Measurements from ENCODE around the gene LIAS. TPM values are rescaled to one million over a fixed set of nuclear protein-coding genes. Genes with fewer than 3 reads are reported as not detected.
A peak's percentile ranks its signal among the peaks of the same experiment; 100 is the strongest.
"Not testable (repeated sequence)": the region's sequence is repeated elsewhere in the genome, so short reads cannot be mapped to it uniquely, and the experiment has no call there.

LIAS gene
- total and polyA plus RNA-seq, 2 of the 13 experiments (the other 11 are each of a cell fraction or from before 2014, with no cell fraction given), result 16.0 to 16.6 TPM

DNA sequence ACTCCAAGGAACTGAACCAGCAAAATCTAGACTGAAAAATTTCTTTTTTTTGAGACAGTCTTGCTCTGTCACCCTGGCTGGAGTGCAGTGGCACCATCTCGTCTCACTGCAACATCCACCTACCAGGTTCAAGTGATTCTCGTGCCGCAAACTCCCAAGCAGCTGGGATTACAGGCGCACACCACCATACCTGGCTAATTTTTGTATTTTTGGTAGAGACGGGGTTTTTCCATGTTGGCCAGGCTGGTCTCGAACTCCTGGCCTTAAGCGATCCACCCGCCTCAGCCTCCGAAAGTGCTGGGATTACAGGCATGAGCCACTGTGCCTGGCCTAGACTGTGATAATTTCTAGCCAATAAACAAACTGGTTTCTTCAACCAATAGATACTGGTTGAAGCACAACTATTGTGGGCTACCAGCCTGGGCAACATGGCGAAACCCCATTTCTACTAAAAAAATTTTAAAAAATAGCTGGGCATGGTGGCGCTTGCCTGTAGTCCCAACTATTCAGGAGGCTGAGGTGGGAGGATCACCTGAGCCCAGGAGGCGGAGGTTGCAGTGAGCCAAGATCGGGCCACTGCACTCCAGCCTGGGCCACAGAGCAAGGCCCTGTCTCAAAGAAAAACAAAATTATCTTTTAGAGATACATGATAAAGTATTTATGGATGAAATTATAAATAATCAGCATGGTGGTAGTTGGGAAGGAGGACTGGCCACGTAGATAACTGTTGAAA, 57.0 kb downstream of the LIAS start:
- POLR2A ChIA-PET, result interaction anchor here (0.8 to 3.2 kb wide), 10 partner anchors 9 to 182 kb away, joined by 3 to 75 read pairs (median 5); partner anchors contain the start of genes LIAS, RPL9, UBE2K and UGDH
- H3K27ac ChIP-seq (ENCODE audit: extremely low read length, insufficient read depth, low read length), result peak overlapping the region; percentile 97
- H3K27me3 ChIP-seq (ENCODE audit: control insufficient read depth in 1 of 2, insufficient read depth in 2 of 2, low read length in 2 of 2); in situ Hi-C loops (cut with HindIII; ENCODE audit: extremely low pct_ligation_motif_present, low pct_unique_long_range_greater_than_20kb); H2AFZ ChIP-seq (ENCODE audit: low read length); CTCF ChIA-PET (ENCODE audit: low intra/inter-chr PET ratio, low total read pairs); H4K20me1 ChIP-seq (ENCODE audit: insufficient read depth, low read length); H3K9me3 ChIP-seq (ENCODE audit: low read length); DNase-seq (ENCODE audit: low spot score); H3K4me3 ChIP-seq (replicated peaks in 1 of 3; ENCODE audit: insufficient read depth in 1 of 3, low read depth in 2 of 3, low read length in 3 of 3); FAIRE-seq: not testable (repeated sequence)
- H3K9ac ChIP-seq (ENCODE audit: insufficient read depth, low read depth, low read length), result peak overlapping the region; percentile 61
- ATAC-seq, result peak; percentile 8; the same call in 1 of the 3 replicates
- WGBS (ENCODE audit: low lambda C conversion rate), result 85% methylated on average over 14 of the region's 14 CpGs
- intact Hi-C loops (cut with micrococcal nuclease; ENCODE audit: unreplicated experiment), result loop anchor here (1.0 kb wide), 1 partner anchor 11 kb away; the partner anchor contains the start of gene UGDH
- BruUV-seq (replicated peaks), result TSS peak; percentile 90
- peak overlapping the region; percentile 36; the same call in 1 of the 2 replicates for H3K4me2 ChIP-seq (ENCODE audit: low read depth, low read length)
- H3K79me2 ChIP-seq (ENCODE audit: insufficient read depth, low read length), result peaks cover 73% of the 10 kb centered on the region
- H3K36me3 ChIP-seq (replicated peaks in 1 of 2; ENCODE audit: control insufficient read depth in 1 of 2, insufficient read depth in 2 of 2, low read length in 2 of 2), result peaks cover 13 to 53% of the 10 kb centered on the region in 2 experiments
- H3K4me1 ChIP-seq (ENCODE audit: insufficient read depth, low read length), result peaks cover 76% of the 10 kb centered on the region
- TF ChIP-seq, protein P1, sequence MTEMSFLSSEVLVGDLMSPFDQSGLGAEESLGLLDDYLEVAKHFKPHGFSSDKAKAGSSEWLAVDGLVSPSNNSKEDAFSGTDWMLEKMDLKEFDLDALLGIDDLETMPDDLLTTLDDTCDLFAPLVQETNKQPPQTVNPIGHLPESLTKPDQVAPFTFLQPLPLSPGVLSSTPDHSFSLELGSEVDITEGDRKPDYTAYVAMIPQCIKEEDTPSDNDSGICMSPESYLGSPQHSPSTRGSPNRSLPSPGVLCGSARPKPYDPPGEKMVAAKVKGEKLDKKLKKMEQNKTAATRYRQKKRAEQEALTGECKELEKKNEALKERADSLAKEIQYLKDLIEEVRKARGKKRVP (CRISPR knock-in tag; IDR thresholded peaks at IDR 0.05), result 0 out of 4 replicates have a peak, but pooled peaks of 1 of the 2 experiments have one; percentile 16
- TF ChIP-seq, protein P2, sequence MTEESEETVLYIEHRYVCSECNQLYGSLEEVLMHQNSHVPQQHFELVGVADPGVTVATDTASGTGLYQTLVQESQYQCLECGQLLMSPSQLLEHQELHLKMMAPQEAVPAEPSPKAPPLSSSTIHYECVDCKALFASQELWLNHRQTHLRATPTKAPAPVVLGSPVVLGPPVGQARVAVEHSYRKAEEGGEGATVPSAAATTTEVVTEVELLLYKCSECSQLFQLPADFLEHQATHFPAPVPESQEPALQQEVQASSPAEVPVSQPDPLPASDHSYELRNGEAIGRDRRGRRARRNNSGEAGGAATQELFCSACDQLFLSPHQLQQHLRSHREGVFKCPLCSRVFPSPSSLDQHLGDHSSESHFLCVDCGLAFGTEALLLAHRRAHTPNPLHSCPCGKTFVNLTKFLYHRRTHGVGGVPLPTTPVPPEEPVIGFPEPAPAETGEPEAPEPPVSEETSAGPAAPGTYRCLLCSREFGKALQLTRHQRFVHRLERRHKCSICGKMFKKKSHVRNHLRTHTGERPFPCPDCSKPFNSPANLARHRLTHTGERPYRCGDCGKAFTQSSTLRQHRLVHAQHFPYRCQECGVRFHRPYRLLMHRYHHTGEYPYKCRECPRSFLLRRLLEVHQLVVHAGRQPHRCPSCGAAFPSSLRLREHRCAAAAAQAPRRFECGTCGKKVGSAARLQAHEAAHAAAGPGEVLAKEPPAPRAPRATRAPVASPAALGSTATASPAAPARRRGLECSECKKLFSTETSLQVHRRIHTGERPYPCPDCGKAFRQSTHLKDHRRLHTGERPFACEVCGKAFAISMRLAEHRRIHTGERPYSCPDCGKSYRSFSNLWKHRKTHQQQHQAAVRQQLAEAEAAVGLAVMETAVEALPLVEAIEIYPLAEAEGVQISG (CRISPR knock-in tag; IDR thresholded peaks at IDR 0.05), result peak; percentile 28; the same call in 1 of the 2 replicates
- 0 out of 2 replicates have a peak, but pooled peaks have one; percentile 53 for TF ChIP-seq BRD4 (CRISPR knock-in tag; IDR thresholded peaks at IDR 0.05)
- TF ChIP-seq, protein P3, sequence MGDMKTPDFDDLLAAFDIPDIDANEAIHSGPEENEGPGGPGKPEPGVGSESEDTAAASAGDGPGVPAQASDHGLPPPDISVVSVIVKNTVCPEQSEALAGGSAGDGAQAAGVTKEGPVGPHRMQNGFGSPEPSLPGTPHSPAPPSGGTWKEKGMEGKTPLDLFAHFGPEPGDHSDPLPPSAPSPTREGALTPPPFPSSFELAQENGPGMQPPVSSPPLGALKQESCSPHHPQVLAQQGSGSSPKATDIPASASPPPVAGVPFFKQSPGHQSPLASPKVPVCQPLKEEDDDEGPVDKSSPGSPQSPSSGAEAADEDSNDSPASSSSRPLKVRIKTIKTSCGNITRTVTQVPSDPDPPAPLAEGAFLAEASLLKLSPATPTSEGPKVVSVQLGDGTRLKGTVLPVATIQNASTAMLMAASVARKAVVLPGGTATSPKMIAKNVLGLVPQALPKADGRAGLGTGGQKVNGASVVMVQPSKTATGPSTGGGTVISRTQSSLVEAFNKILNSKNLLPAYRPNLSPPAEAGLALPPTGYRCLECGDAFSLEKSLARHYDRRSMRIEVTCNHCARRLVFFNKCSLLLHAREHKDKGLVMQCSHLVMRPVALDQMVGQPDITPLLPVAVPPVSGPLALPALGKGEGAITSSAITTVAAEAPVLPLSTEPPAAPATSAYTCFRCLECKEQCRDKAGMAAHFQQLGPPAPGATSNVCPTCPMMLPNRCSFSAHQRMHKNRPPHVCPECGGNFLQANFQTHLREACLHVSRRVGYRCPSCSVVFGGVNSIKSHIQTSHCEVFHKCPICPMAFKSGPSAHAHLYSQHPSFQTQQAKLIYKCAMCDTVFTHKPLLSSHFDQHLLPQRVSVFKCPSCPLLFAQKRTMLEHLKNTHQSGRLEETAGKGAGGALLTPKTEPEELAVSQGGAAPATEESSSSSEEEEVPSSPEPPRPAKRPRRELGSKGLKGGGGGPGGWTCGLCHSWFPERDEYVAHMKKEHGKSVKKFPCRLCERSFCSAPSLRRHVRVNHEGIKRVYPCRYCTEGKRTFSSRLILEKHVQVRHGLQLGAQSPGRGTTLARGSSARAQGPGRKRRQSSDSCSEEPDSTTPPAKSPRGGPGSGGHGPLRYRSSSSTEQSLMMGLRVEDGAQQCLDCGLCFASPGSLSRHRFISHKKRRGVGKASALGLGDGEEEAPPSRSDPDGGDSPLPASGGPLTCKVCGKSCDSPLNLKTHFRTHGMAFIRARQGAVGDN (CRISPR knock-in tag; IDR thresholded peaks at IDR 0.05), result peak; percentile 53
- TF ChIP-seq SALL1 (CRISPR knock-in tag; IDR thresholded peaks at IDR 0.05), result peak; percentile 32; the same call in 1 of the 2 replicates
- peak; percentile 29; the same call in 1 of the 2 replicates for TF ChIP-seq HOXA3 (CRISPR knock-in tag; IDR thresholded peaks at IDR 0.05)
- TF ChIP-seq MYNN (CRISPR knock-in tag; IDR thresholded peaks at IDR 0.05; ENCODE audit: low read depth), result 0 out of 2 replicates have a peak, but pooled peaks have one; percentile 32
- peak; percentile 22; the same call in 1 of the 2 replicates for TF ChIP-seq GABPB1 (CRISPR knock-in tag; IDR thresholded peaks at IDR 0.05)
- 0 out of 2 replicates have a peak, but pooled peaks have one; percentile 11 for TF ChIP-seq ZMYM3 (CRISPR knock-in tag; IDR thresholded peaks at IDR 0.05)
- 0 out of 2 replicates have a peak, but pooled peaks have one; percentile 37 for TF ChIP-seq ZMYM2 (CRISPR knock-in tag; IDR thresholded peaks at IDR 0.05)
- peak; percentile 62; the same call in 1 of the 2 replicates for TF ChIP-seq ZNF501 (CRISPR knock-in tag; IDR thresholded peaks at IDR 0.05)
- peak; percentile 11; the same call in 1 of the 2 replicates for TF ChIP-seq RAD21 (CRISPR knock-in tag; IDR thresholded peaks at IDR 0.05)
- TF ChIP-seq ZNF644 (CRISPR knock-in tag; IDR thresholded peaks at IDR 0.05; ENCODE audit: low read depth), result 0 out of 2 replicates have a peak, but pooled peaks have one; percentile 8
- 0 out of 2 replicates have a peak, but pooled peaks have one; percentile 24 for TF ChIP-seq ZFY (CRISPR knock-in tag; IDR thresholded peaks at IDR 0.05)
- TF ChIP-seq ZFP90 (CRISPR knock-in tag; IDR thresholded peaks at IDR 0.05; ENCODE audit: borderline replicate concordance), result 0 out of 2 replicates have a peak, but pooled peaks have one; percentile 37

Data from HepG2 (cell line).